ENCODE results near the gene TSC2.

The TSC2 gene

GRCh38 chr16:2042171-2042985, 5.4 kb upstream of the TSC2 start:
- no peak for DNase-seq
- ATAC-seq, result no peak
- Mint-ChIP-seq H3K4me3 (no peak overlapping the region), H3K9me3 (no peaks in the 10 kb centered on the region), H3K27ac (no peak overlapping the region), H3K27me3 (no peaks in the 10 kb centered on the region), H3K36me3 (ENCODE audit: low read depth) (peaks cover 2% of the 10 kb centered on the region), H3K4me1 (peaks cover 11% of the 10 kb centered on the region)

- DNase-seq (no peak), ATAC-seq (no peak)
- Mint-ChIP-seq H3K27ac (no peak overlapping the region), H3K27me3 (no peaks in the 10 kb centered on the region), H3K36me3 (ENCODE audit: low read depth) (peaks cover 2% of the 10 kb centered on the region), H3K4me3 (no peak overlapping the region), H3K9me3 (no peaks in the 10 kb centered on the region), H3K4me1 (peaks cover 11% of the 10 kb centered on the region)
Measured at GRCh38 chr16:2042986-2043666, 4.7 kb upstream of the TSC2 start.

- ATAC-seq, result no peak
- Mint-ChIP-seq H3K4me1 (peaks cover 18% of the 10 kb centered on the region), H3K4me3 (no peak overlapping the region), H3K27ac (no peak overlapping the region), H3K36me3 (ENCODE audit: low read depth) (peaks cover 2% of the 10 kb centered on the region), H3K9me3 (no peaks in the 10 kb centered on the region), H3K27me3 (no peaks in the 10 kb centered on the region)
- no peak for DNase-seq
Measured at GRCh38 chr16:2043667-2044451, 3.9 kb upstream of the TSC2 start.

GRCh38 chr16:2044541-2044940, 3.2 kb upstream of the TSC2 start:
- no peak for ATAC-seq
- H3K9me3 Mint-ChIP-seq, result no peaks in the 10 kb centered on the region
- no peak overlapping the region for H3K27ac Mint-ChIP-seq
- DNase-seq, result no peak
- no peak overlapping the region for H3K4me3 Mint-ChIP-seq
- H3K4me1 Mint-ChIP-seq, result peaks cover 23% of the 10 kb centered on the region
- no peaks in the 10 kb centered on the region for H3K27me3 Mint-ChIP-seq
- H3K36me3 Mint-ChIP-seq (ENCODE audit: low read depth), result peaks cover 2% of the 10 kb centered on the region

GRCh38 chr16:2045965-2046892, 1.6 kb upstream of the TSC2 start:
- peaks cover 23% of the 10 kb centered on the region for H3K4me1 Mint-ChIP-seq
- ATAC-seq (no peak), DNase-seq (no peak)
- no peaks in the 10 kb centered on the region for H3K27me3 Mint-ChIP-seq
- no peaks in the 10 kb centered on the region for H3K9me3 Mint-ChIP-seq
- no peak overlapping the region for H3K27ac Mint-ChIP-seq
- peak overlapping the region; percentile 91 for H3K4me3 Mint-ChIP-seq
- H3K36me3 Mint-ChIP-seq (ENCODE audit: low read depth), result peaks cover 7% of the 10 kb centered on the region

- H3K9me3 Mint-ChIP-seq, result no peaks in the 10 kb centered on the region
- no peaks in the 10 kb centered on the region for H3K27me3 Mint-ChIP-seq
- peak overlapping the region; percentile 91 for H3K4me3 Mint-ChIP-seq
- peaks cover 9% of the 10 kb centered on the region for H3K36me3 Mint-ChIP-seq (ENCODE audit: low read depth)
- peak overlapping the region; percentile 64 for H3K27ac Mint-ChIP-seq
- peaks cover 23% of the 10 kb centered on the region for H3K4me1 Mint-ChIP-seq
- DNase-seq (no peak), ATAC-seq (no peak)
Measured at GRCh38 chr16:2046893-2047329, 874 bp upstream of the TSC2 start.

- H3K27me3 Mint-ChIP-seq, result no peaks in the 10 kb centered on the region
- ATAC-seq (peak; percentile 15), DNase-seq (no peak)
- H3K36me3 Mint-ChIP-seq (ENCODE audit: low read depth), result peaks cover 7% of the 10 kb centered on the region
- peaks cover 23% of the 10 kb centered on the region for H3K4me1 Mint-ChIP-seq
- peak overlapping the region; percentile 14 for H3K27ac Mint-ChIP-seq
- peak overlapping the region; percentile 91 for H3K4me3 Mint-ChIP-seq
- H3K9me3 Mint-ChIP-seq, result no peaks in the 10 kb centered on the region
Measured at GRCh38 chr16:2048116-2048543, 345 bp downstream of the TSC2 start.

GRCh38 chr16:2053211-2053610, 5.4 kb downstream of the TSC2 start:
- Mint-ChIP-seq H3K27ac (no peak overlapping the region), H3K36me3 (ENCODE audit: low read depth) (peaks cover 9% of the 10 kb centered on the region), H3K9me3 (no peaks in the 10 kb centered on the region), H3K4me3 (no peak overlapping the region), H3K27me3 (no peaks in the 10 kb centered on the region), H3K4me1 (peaks cover 12% of the 10 kb centered on the region)
- DNase-seq (no peak), ATAC-seq (no peak)

- Mint-ChIP-seq H3K4me1 (peaks cover 5% of the 10 kb centered on the region), H3K36me3 (ENCODE audit: low read depth) (peaks cover 9% of the 10 kb centered on the region), H3K27me3 (no peaks in the 10 kb centered on the region), H3K27ac (no peak overlapping the region), H3K4me3 (no peak overlapping the region), H3K9me3 (no peaks in the 10 kb centered on the region)
- ATAC-seq (no peak), DNase-seq (no peak)
Measured at GRCh38 chr16:2053897-2054296, 6.1 kb downstream of the TSC2 start.

GRCh38 chr16:2054543-2055245, 6.9 kb downstream of the TSC2 start:
- no peak overlapping the region for H3K4me3 Mint-ChIP-seq

GRCh38 chr16:2056077-2056476, 8.3 kb downstream of the TSC2 start:
- Mint-ChIP-seq H3K27ac (no peak overlapping the region), H3K4me3 (no peak overlapping the region), H3K36me3 (ENCODE audit: low read depth) (peaks cover 5% of the 10 kb centered on the region), H3K27me3 (no peaks in the 10 kb centered on the region), H3K9me3 (no peaks in the 10 kb centered on the region), H3K4me1 (no peaks in the 10 kb centered on the region)
- no peak for ATAC-seq
- no peak for DNase-seq

More at GRCh38 chr16:2054543-2055245, 6.9 kb downstream of the TSC2 start:
- H3K9me3 Mint-ChIP-seq, result no peaks in the 10 kb centered on the region
- H3K36me3 Mint-ChIP-seq (ENCODE audit: low read depth), result peaks cover 9% of the 10 kb centered on the region
- no peaks in the 10 kb centered on the region for H3K27me3 Mint-ChIP-seq
- DNase-seq, result no peak
- ATAC-seq, result no peak
- H3K27ac Mint-ChIP-seq, result no peak overlapping the region
- H3K4me1 Mint-ChIP-seq, result no peaks in the 10 kb centered on the region

GRCh38 chr16:2056681-2057407, 9.1 kb downstream of the TSC2 start:
- DNase-seq, result no peak
- Mint-ChIP-seq H3K9me3 (no peaks in the 10 kb centered on the region), H3K4me1 (no peaks in the 10 kb centered on the region), H3K27ac (no peak overlapping the region), H3K4me3 (no peak overlapping the region), H3K36me3 (ENCODE audit: low read depth) (peaks cover 2% of the 10 kb centered on the region), H3K27me3 (no peaks in the 10 kb centered on the region)
- no peak for ATAC-seq

- H3K27me3 Mint-ChIP-seq, result no peaks in the 10 kb centered on the region
- no peaks in the 10 kb centered on the region for H3K9me3 Mint-ChIP-seq
- H3K27ac Mint-ChIP-seq, result no peak overlapping the region
- H3K4me1 Mint-ChIP-seq, result no peaks in the 10 kb centered on the region
- peaks cover 2% of the 10 kb centered on the region for H3K36me3 Mint-ChIP-seq (ENCODE audit: low read depth)
- H3K4me3 Mint-ChIP-seq, result no peak overlapping the region
- DNase-seq, result no peak
- ATAC-seq, result no peak
Measured at GRCh38 chr16:2057438-2057837, 9.7 kb downstream of the TSC2 start.

Data from activated naive CD8-positive, alpha-beta T cell treated with anti-CD3 and anti-CD28 coated beads, Interleukin-2, amount 50 U/mL, for 24 hours (primary cell).